LoVo (cell line): ENCODE data around the gene RGS10.

Experiments
- DNase-seq: peaks from one replicate; pipeline ENCODE4 v3.0.0-alpha.2; 2016; ENCODE audit warnings: low spot score

RGS10 gene

DNA sequence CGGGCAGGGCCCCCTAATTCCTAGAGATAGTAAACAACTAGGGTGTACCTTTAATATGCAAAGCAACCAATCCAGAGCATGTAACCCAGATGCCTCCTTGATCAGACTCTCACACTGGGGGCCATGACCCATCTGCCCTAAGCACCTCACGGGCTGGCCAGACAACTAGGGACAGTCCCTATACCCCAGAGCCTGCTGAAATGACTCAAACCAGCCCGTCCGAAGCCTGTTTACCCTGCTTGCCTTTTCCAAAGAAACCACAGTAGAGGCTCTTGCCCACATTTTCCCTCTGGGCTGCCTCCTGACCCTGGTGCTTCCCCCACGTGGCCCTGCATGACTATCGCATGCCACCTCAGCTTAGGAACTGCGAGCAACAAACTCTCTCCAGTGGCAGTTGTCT lies 46.2 kb downstream of the RGS10 start:
- DNase-seq: no peak

DNA sequence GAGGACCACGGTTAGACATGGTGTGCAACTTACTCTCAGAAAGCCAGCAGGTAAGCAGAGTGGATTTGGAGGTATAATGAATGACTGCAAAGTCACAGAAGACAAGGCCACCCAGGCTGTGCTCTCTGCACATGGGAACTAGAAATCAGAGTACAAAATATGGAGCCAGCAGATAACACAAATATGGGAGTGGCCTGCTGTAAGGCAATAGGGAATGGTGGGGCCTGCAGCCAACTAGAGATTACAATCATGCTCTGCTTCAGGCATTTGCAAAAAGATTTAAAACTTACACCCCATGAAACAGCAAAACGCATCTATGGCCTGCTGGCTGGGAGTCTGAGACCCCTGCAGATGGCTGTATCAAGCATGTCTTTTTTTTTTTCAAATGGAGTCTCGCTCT lies 47.0 kb downstream of the RGS10 start:
- no peak for DNase-seq

DNA sequence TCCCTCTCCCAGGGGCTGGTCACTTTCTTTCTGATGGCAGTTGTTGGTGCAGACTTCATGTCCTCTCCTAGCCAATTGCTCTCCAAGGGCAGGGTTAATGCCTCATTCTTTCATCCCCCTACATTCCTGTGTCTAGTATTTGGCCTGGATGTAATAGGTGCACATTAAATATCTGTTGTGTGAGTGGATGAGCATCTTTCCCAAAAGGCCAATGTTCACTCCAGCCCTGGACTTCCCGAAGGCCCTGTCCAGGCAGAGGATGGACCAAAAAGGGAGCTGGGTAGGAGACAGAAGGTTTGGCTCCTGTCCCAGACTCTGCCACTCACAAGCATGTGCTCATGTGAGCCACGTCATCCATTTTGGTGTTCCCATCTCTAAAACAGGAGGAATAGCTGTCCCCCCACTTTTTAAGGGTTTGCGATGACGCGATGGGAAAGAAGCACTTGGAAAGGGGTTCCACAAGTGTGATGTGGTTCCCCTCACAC lies 47.5 kb downstream of the RGS10 start:
- DNase-seq: no peak

DNA sequence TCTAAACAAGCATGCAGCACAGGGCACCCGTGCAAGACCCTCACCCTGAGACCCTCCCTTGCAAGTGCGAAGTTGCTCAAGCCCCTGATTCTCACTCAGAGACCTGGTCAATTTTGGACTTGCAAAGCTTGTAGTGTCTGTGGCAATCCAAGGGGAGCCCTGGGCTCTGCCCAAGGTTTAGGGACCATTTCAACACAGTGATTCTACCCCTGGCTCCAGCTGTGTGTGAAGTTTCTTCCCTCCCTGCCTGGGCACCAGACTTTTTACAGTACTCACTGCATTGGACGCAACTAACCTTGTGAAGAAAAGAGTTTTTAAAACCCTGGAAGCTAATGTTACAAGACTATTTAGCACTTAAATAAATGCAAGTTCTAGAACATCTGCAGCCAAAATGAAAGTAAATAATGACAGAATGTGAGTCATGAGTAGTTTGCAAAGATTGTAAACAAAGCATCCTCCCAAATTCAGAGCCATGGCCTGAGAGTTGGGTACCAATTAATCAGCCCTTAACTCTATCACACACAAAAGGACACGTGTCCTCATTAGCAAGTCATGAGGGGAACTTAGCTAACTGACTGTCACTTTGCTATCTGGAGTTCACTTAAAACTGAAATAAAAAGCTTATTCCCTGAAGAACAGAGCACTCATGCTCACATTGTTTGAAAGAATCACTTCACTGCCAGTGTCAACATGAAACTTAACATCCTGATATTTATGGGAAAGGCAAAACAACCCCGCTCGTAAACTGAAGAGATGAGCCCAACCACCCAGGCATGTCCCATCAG lies 48.1 kb downstream of the RGS10 start:
- no peak for DNase-seq

DNA sequence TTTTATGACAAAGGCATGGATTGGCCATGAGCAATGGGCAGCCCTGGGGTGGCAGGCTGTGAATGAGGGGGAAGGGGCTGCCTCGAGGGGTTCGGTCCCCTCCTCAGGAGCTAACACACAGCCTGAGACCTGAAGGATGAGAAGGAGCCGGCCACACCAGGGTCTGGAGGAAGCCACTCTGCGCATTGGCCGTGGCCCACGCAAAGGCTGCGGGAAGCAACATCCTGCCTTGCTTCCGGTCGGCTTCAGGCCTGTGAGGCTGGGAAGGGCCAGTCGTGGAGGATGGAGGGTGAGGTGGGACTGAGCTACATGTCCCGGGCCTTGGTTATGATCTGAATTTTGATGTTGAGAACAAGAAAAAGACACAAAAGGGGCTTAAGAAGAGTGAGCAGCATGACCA lies 49.4 kb downstream of the RGS10 start:
- DNase-seq: no peak

DNA sequence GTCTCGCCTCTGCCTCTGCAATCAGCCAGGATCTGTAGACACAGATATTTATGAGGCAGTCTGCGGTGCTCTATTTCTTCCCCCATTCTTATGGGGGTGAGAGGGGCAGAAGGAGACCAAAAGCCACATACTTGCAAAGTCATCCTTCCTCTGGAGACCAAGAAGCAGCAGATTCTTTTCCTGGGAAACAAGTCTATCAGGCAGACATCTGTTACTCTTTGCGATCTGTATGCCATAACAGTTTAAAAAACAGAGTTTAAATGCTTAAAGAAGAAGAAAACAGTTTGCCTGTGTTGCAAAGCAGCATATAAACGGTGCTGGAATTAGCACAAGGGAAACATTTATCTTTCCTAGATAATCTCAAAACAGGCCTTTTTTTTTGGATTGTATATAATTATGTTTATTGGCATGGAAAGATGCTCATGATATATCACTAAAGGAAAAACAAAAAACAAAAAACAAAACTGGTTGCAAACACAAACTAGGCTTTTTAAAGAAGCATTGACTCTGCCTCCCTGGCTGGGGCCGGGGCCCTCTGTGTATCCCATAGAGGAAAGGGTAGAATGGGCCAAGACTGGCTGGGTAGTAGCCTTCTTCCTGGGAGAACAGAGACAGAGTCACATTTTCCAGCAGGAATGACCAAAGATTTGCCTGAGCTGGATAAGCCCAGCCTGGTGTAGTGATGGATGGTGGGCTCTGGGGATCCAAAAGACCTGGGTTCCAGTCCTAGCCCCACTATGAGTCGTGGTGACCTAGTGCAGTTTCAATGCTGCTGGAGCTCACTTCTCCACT lies 50.4 kb downstream of the RGS10 start:
- DNase-seq: no peak

DNA sequence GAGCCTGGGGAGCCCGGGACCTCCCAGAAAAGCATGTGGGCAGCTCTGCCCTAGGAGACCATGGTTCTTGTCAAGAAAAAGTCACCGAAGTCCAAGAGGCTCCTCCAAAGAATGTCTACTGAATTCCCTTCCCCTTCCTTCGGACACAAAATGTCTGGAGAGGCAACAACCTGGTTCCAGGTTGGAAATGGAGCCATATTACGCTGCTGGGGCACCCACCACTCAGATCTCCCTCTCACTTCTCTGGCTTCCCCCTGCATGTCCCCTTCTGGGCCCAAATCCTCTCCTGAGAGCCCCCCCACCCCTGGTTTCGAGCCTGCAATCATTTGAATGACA lies 52.6 kb downstream of the RGS10 start:
- no peak for DNase-seq

DNA sequence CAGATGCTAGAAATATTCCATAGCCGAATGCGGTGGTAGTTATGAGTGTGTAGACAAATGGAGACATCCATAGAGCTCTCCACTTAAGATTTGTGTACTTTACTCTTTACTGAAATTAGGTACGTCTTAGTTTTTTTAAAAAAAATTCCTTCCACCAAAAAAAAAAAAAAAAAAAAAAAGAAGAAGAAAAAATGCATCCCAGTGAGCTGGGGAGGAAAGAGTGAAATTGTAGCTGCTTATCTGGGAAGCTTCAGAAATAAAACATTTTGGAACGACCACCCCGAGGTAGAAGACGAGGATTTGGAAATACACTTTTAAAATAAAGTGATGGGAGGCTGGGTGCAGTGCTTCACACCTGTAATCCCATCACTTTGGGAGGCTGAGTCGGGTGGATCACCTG lies 53.8 kb downstream of the RGS10 start:
- no peak for DNase-seq

DNA sequence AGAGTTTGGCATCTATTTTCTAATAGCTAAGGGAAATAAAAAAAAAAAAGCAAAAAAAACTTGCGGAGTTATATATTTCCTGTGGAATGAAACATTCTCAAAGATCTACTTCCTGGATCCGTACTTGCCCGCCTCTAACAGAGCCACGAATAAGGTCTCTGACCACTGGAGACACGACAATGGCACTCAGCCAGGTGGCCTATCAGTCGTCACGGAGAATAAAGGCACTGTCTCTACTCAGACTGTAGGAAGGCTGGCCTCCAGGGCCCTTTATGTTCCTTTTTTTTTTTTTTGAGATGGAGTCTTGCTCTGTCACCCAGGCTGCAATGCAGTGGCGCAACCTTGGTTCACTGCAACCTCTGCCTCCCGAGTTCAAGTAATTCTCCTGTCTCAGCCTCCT lies 58.7 kb downstream of the RGS10 start:
- no peak for DNase-seq

DNA sequence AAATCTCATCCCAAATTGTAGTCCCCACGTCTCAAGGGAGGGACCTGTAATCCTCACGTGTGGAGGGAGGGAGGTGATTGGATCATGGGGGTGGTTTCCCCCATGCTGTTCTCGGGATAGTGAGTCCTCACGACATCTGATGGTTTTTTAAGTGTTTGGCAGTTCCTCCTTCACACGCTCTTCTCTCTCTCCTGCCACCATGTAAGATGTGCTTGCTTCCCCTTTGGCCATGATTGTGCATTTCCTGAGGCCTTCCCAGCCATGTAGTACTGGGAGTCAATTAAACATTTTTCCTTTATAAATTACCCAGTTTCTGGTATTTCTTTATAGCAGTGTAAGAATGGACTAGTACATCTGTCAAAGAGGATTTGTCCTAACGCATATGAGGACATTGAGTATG lies 59.5 kb downstream of the RGS10 start:
- no peak for DNase-seq

DNA sequence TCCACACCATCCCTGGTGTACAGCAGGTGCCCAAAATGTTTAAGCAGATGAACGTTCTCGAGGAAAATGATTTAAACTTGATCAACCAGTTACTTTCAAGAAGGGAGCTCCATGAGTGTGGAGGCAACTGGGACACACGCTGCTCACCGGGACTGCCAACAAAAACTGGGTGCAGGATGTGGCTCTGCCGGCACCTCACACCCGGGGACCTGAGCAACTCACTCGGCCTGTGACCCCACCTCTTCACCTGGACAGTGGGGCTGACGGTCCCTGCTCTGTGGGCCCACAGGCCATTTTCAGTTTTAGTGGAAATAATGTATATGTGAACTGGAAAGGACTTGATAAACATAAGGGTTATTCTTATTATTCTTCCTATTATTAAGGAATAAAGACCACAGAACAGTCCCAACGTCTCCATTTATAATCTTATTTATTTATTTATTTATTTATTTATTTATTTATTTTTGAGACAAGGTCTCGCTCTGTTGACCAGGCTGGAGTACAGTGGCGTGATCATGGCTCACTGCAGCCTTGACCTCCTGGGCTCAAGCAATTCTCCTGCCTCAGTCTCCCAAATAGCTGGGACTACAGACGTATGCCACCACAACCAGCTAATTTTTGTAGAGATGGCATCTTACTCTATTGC lies 60.6 kb downstream of the RGS10 start:
- DNase-seq: no peak

DNA sequence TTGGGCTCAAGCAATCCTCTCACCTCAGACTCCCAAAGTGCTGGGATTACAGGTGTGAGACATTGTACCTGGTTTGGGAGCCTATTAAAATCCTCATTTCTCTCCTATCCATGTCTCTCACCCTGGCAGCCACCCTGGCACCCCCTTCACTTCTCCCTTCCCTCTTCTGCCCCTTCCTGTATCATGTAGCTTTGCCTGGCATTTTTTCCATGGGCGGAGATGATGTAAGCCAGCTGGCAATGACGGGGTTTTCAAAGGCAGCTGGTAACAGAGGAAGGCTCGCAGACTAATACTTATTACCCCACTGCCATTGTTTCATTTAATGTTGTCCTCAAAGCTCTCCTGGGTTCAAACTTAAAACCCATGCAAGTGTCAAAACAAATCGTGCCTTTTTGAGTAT lies 61.9 kb downstream of the RGS10 start:
- no peak for DNase-seq

DNA sequence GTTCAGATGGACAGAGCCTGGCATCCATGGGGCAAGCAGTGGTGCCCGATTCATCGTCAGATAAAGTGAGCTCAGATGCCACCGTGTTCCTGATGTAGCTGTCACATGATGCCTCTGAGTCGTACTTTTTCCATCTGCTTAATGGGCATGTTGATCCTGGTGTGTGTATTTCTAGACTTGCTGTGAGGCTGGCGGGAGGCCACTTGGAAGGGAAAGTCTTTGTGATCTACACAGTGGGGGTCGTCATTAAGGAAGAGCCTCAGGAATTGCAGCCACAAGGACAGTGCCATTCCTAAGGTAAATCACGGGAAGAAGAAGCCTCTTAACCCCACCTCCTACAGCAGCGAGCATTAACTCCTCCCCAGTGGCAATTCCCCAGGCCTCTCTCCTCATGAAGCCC lies 63.0 kb downstream of the RGS10 start:
- DNase-seq: no peak

DNA sequence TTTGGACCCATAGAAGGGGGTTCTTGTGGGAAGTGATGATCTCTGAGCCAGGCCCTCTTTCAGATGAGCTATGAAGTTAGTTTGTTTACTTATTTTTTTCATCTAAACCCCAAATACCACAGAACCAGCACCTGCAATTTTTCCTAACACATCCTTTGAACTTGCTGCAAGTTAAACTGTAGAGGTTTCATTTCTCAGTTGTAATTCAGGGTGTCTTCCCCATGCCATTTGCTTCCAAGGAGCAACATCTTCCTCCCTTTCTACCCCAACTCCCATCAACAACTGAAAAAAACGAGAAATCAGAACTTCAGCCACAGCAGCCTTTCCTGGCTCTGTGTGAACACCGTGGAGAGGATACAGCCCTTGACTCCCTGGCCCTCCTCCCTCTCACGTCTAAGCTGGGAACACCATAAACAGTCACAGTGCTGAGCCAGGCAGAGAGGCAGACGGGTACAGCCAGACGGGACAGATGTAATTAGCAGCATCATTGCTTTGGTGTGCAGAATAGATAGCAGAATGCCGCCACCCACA lies 63.6 kb downstream of the RGS10 start:
- no peak for DNase-seq

DNA sequence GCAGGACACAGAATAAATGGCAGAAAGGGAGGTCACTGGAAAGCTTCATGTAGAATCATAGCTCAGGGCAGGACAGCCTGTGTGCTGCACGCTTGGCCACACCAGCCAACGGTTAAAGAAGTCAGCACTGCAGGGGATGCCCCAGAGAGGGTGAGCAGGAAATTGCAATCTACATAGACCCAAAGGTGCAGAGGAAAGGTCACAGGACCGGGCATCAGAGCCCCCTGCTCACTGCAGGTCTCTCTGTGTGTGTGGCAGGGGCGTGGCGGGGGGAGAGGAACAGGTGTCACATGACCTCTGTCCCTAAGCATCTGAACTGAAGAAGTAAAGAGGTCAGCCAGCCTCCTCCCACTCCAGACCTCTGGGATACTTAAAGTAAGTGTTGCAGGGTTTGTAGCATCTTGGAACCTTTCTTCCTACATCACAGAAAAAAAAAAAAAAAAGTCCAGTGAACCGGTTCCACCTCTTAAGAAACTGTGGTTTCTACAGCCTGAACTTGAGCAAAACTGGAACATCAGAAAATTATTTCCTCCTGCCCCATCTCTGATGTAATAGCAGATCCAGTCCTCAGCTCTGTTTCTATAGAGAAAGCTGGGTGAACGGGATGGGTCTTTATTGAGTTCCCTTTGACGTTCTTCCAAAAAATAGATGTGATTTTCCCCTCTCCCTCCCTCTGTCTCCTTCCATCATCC lies 64.3 kb downstream of the RGS10 start:
- DNase-seq: no peak

DNA sequence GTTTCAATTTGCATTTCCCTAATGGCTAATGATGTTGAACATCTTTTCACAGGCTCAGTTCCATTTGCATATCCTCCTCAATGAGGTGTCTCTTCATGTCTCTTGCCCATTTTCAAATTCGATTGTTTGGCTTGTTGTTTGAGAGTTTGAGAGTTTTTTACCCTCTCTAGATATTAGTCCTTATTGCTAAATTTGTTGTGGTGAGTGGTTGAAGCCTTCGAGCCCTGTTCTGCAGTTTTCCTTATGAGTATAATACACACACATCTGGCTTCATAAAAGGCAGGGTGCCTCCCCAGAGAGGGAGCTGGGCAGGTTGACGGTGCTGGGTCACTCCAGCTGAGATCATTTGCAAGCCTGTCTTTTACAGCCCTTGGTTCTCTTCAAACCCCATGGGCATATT lies 65.1 kb downstream of the RGS10 start:
- DNase-seq: no peak

DNA sequence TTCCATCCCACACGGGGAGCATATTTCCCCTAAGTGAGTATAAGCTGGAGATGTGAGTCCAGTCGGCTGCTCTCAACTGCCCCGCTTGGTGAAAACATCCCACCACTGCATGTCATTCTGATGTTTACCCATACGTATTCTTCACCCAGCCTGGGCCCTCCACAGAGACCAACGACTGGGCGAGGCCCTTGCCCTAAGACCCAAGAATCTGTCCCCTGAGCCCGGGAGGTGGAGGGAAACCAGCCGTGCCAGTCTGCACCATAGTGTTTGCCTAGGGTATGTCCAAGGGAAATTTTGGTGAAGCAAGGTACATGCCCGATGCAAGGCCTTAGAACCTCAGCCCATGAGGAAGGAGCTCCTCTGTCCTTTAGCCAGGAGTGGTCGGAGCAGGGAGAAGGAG lies 67.9 kb downstream of the RGS10 start:
- no peak for DNase-seq

DNA sequence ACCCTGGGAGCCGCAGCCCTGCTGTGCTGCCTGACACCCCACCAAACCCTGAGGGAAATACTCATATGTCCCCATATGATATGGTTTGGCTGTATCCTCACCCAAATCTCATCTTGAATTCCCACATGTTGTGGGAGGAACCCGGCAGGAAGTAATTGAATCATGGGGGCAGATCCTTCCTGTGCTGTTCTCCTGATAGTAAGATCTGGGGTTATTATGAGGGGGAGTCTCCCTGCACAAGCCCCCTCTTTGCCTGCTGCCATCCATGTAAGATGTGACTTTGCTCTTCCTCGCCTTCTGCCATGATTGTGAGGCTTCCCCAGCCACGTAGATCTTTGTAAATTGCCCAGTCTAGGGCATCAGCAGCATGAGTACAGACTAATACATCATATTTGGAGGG lies 68.7 kb downstream of the RGS10 start:
- no peak for DNase-seq

DNA sequence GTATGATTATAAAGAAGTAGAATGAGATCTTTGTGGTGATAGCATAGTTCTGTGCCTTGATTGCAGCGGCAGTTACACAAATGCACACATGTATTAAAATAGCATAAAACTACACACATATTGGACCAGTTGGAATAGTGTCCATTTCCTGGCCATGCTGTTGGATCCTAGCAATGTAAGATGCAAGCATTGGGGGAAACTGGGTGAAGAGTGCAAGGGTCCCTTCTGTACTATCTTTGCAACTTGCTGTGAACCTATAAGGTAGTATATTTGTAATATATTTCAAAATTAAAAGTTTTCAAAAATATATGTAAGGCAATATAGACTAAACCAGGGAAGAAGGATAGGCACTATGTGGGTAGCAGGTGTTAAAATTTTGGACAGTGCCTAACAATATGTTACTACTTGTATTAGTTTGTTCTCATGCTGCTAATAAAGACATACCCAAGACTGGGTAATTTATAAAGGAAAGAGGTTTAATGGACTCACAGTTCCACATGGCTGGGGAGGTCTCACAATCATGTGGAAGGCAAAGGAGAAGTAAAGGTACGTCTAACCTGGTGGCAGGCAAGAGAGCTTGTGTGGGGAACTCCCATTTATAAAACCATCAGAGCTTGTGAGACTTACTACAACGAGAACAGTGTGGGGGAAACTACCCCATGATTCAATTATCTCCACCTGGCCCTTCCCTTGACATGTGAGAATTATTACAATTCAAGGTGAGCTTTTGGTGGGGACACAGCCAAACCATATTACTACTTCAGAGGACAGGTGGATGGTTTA lies 71.4 kb downstream of the RGS10 start:
- no peak for DNase-seq

DNA sequence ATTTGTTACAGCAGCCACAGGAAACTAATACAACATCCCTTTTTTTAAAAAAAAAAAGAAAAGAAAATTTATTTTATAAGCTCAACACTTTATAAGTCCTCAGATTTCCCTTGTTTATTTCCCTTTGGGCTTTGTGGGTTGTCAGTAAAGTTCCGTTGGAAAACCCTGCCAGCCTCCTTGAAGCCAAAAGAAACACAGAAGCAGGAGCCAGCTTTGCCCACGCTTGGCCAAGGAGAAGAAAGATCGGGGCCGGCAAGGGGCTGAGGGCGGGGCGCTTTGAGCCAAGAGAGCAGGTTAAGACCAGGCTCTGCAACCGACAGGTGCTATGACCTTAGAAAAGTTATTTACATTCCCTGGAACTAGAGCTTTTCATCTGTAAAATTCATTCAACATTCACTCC lies 72.7 kb downstream of the RGS10 start:
- no peak for DNase-seq

DNA sequence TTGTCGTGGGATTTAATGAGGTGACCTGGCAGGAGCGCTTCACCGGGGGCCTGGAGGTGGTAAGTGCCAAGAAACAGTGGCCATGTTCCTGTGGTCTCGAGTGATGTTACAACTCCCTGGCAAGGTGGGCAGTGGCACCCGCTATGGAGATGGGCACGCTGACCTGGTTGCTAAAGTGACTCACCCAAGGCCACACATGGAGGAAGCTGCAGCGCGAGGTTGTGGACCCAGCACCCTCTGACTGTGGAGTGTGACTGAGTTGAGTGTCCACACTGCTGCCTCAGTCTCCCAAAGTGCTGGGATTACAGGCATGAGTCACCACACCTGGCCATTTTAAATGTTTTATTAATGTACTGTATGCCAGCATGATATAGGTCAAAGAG lies 73.2 kb downstream of the RGS10 start:
- no peak for DNase-seq
